K562 (cell line): ENCODE results near the gene PCDHGA5. TPM values are rescaled to one million over a fixed set of nuclear protein-coding genes. Genes with fewer than 3 reads are reported as not detected.
A peak's percentile ranks its signal among the peaks of the same experiment; 100 is the strongest.
"Not testable (repeated sequence)": the region's sequence is repeated elsewhere in the genome, so short reads cannot be mapped to it uniquely, and the experiment has no call there.

Experiments
- ATAC-seq: fragments of 200-7000 bp; cut with Tn5 transposase; 3 replicates; pipeline ENCODE4 v1.9.1; 2020; ENCODE audit warnings: moderate library complexity
- BruUV-seq: library from RNA; stranded (reverse); fragments of 400-500 nt; replicated peaks from 2 replicates; lab custom pipeline; 2021; lab: Mats Ljungman, UMichigan
- CTCF ChIA-PET: fragments of 300-600 bp; formaldehyde crosslinking; extraction: SDS; loops from one replicate; lab custom pipeline; 2021; ENCODE audit warnings: low intra/inter-chr PET ratio; lab: Yijun Ruan, JAX
- POLR2A ChIA-PET: fragments of 300-600, 350-650 bp; sonication (Branson Sonifier 250); formaldehyde crosslinking; extraction: SDS; loops from one replicate; lab custom pipeline; 2021; ENCODE audit warnings: antibody characterized with exemption, inconsistent platforms; lab: Yijun Ruan, JAX
- DNase-seq, 4 experiments: peaks; one replicate each; pipeline versions ENCODE4 v3.0.0 to v3.0.0-alpha.2; 2011 to 2018; ENCODE audit warnings: low spot score in 3 of 4, mixed read lengths in 3 of 4; ENCODE audit errors: extremely low read depth in 1 of 4
- FAIRE-seq: peaks from 2 replicates; lab custom pipeline; 2011; peaks lifted over from hg19 to GRCh38; lab: Jason Lieb, UNC
- H2AFZ ChIP-seq: 2 replicates; pipeline ENCODE4 v1.6.0; 2011; ENCODE audit warnings: low read depth, low read length, control low read depth, inconsistent platforms
- H3K27ac ChIP-seq: fragments of 200-600 bp; 3 replicates; pipeline ENCODE4 v1.8.0; 2011; ENCODE audit warnings: low read depth, mild to moderate bottlenecking, control low read depth, inconsistent platforms, low read length, moderate library complexity, mixed read lengths; ENCODE audit errors: extremely low read depth
- H3K27me3 ChIP-seq, 2 experiments: fragments of 300-600 bp in 1 of 2; 2 replicates in 1 of 2; 3 replicates in 1 of 2; pipeline versions ENCODE4 v1.6.0 to v1.8.0; 2011; ENCODE audit warnings: inconsistent platforms in 2 of 2, low read length in 2 of 2, mild to moderate bottlenecking in 1 of 2, mixed read lengths in 1 of 2, moderate library complexity in 1 of 2; ENCODE audit not compliant: control insufficient read depth in 2 of 2, insufficient read depth in 2 of 2
- H3K36me3 ChIP-seq: fragments of 300-600 bp; 3 replicates; pipeline ENCODE4 v1.8.0; 2011; ENCODE audit warnings: mild to moderate bottlenecking, low read length, inconsistent platforms; ENCODE audit not compliant: control insufficient read depth, insufficient read depth
- H3K4me1 ChIP-seq, 2 experiments: fragments of 200-600 bp in 1 of 2; replicated peaks in 1 of 2; 2 replicates in 1 of 2; 3 replicates in 1 of 2; pipeline versions ENCODE4 v1.5.1 to v1.8.0; 2011; ENCODE audit warnings: inconsistent platforms in 2 of 2, low read length in 2 of 2, mild to moderate bottlenecking in 1 of 2, mixed read lengths in 1 of 2, moderate library complexity in 1 of 2; ENCODE audit not compliant: control insufficient read depth in 2 of 2, insufficient read depth in 2 of 2
- H3K4me2 ChIP-seq: 2 replicates; pipeline ENCODE4 v1.6.1; 2011; ENCODE audit warnings: low read length, control low read depth, inconsistent platforms, mixed read lengths; ENCODE audit not compliant: insufficient read depth
- H3K4me3 ChIP-seq: fragments of 200-600 bp; sonication (generic), shearing (Covaris generic); 2 replicates; pipeline ENCODE4 v1.5.1; 2016; ENCODE audit warnings: control low read depth, inconsistent platforms
- H3K79me2 ChIP-seq: fragments of 200-600 bp; 3 replicates; pipeline ENCODE4 v1.8.0; 2011; ENCODE audit warnings: low read length, inconsistent platforms; ENCODE audit not compliant: control insufficient read depth, insufficient read depth
- H3K9ac ChIP-seq, 2 experiments: 2 replicates each; pipeline versions ENCODE4 v1.6.0 to v1.6.1; 2011; ENCODE audit warnings: low read depth in 2 of 2, low read length in 2 of 2, control low read depth in 1 of 2, inconsistent platforms in 1 of 2, mild to moderate bottlenecking in 1 of 2, mixed read lengths in 1 of 2; ENCODE audit not compliant: insufficient read depth in 1 of 2
- H3K9me1 ChIP-seq: one replicate; pipeline ENCODE4 v1.6.0; 2011; ENCODE audit warnings: inconsistent platforms, mild to moderate bottlenecking, low read length, moderate library complexity; ENCODE audit not compliant: control insufficient read depth, insufficient read depth
- H3K9me3 ChIP-seq: replicated peaks from 2 replicates; pipeline ENCODE4 v1.5.1; 2011; ENCODE audit warnings: low read depth, low read length, inconsistent platforms; ENCODE audit not compliant: control insufficient read depth, insufficient read depth
- H4K20me1 ChIP-seq: replicated peaks from 2 replicates; pipeline ENCODE4 v1.6.1; 2011; ENCODE audit warnings: low read length, inconsistent platforms, mixed read lengths; ENCODE audit not compliant: control insufficient read depth, insufficient read depth
- ZBTB33 ChIP-seq: sonication (generic); formaldehyde crosslinking; IDR thresholded peaks from 2 replicates; pipeline ENCODE4 v1.8.1; 2023; ENCODE audit warnings: mild to moderate bottlenecking, missing genetic modification reagents
- WGBS: fragments of 100-300 bp; shearing (Covaris generic); methylation state at CpG from one replicate; pipeline ENCODE4 v1.1.6; 2016; ENCODE audit warnings: low coverage, mixed read lengths; ENCODE audit not compliant: insufficient coverage; ENCODE audit errors: missing lambda C conversion rate; 5-methylcytosine and 5-hydroxymethylcytosine counted together
- in situ Hi-C: fragments of 300-500 bp; cut with MboI; formaldehyde crosslinking; loops from 4 replicates; pipeline ENCODE4 v1.15.0; 2018; ENCODE audit warnings: inconsistent platforms, mixed read lengths
- intact Hi-C: fragments of 100-400 bp; cut with micrococcal nuclease; formaldehyde crosslinking; loops from 2 replicates; pipeline ENCODE4 v1.14.2; 2022
- polyA plus RNA-seq, 8 experiments: library from polyadenylated mRNA; depleted of rRNA in 4 of 8; stranded (reverse) in 5 of 8; unstranded in 3 of 8; fragments of >200 nt; fragmentation: Nextera tagmentation in 2 of 8; fragmentation: Illumina TruSeq in 1 of 8; extraction: Ambion mirVana in 2 of 8; extraction: Trizol in 1 of 8; gene quantifications; 2 replicates each; pipeline versions ENCODE4 v1.2.1 to v1.2.3, GENCODE V29; 2011 to 2014; ENCODE audit warnings: inconsistent platforms in 1 of 8, missing spikeins in 1 of 8
- total RNA-seq, 7 experiments: library from RNA; depleted of rRNA in 6 of 7; stranded (reverse); fragments of >200 nt in 6 of 7; fragmentation: Illumina TruSeq in 2 of 7; extraction: Trizol in 2 of 7; gene quantifications; 2 replicates each; pipeline versions ENCODE4 v1.2.1 to v1.2.3, GENCODE V29; 2011 to 2021; ENCODE audit warnings: low replicate concordance in 1 of 7

The PCDHGA5 gene
- total and polyA plus RNA-seq, 9 of the 15 experiments (the other 6 are each of a cell fraction or from before 2014, with no cell fraction given): 0.01 to 0.18 (median 0.12) TPM; not detected in 1

GRCh38 chr5:141415275-141415618 lies 51.3 kb downstream of the PCDHGA5 start:
- POLR2A ChIA-PET, intact Hi-C loops, H4K20me1 ChIP-seq, in situ Hi-C loops, H3K4me3 ChIP-seq, FAIRE-seq, BruUV-seq, H3K9ac ChIP-seq, H3K79me2 ChIP-seq, H3K9me3 ChIP-seq, H2AFZ ChIP-seq, H3K36me3 ChIP-seq, DNase-seq, ATAC-seq: not testable (repeated sequence)
- CTCF ChIA-PET: interaction anchor here (0.6 kb wide), 1 partner anchor 77 kb away, joined by 3 read pairs; no protein-coding TSS in a partner anchor
- Histone ChIP-seq H3K4me1 (peaks cover 0 to 26% of the 10 kb centered on the region in 2 experiments; a peak in 2 of 5 replicates), H3K27me3 (peaks cover 7 to 32% of the 10 kb centered on the region in 2 experiments; a peak in 4 of 5 replicates)
- 9% methylated on average over 24 of the region's 24 CpGs for WGBS
- 0 out of 2 replicates have a peak, but pooled peaks have one; percentile 38 for TF ChIP-seq ZBTB33
- TF ChIP-seq, all 486 proteins: peak for 1; not testable (repeated sequence) for 485
- not testable (repeated sequence) for H3K4me2 ChIP-seq, H3K9me1 ChIP-seq, H3K27ac ChIP-seq

Other genes starting within 250 kb of the PCDHGA5 start
Only the 7 nearest of the 36 such genes appear.
- 0.23 and 0.33 TPM in 2 replicates for gene PCDHGA3, start 20.3 kb upstream of the PCDHGA5 start, total RNA-seq (2014; rRNA removed)
- 0.13 and 0.18 TPM in 2 replicates for gene PCDHGA3, start 20.3 kb upstream of the PCDHGA5 start, total RNA-seq (2014; rRNA removed; fragmentation: Illumina TruSeq; extraction: Trizol)
- gene PCDHGA3, start 20.3 kb upstream of the PCDHGA5 start, total RNA-seq (2015; rRNA removed; fragmentation: Illumina TruSeq; extraction: Trizol): 0.11 and 0.14 TPM in 2 replicates
- 0.24 and 0.38 TPM in 2 replicates for gene PCDHGA3, start 20.3 kb upstream of the PCDHGA5 start, total RNA-seq (2021)
- 0.15 TPM in 1 of 2 replicates, not detected in the other for gene PCDHGA3, start 20.3 kb upstream of the PCDHGA5 start, polyA plus RNA-seq (2011; rRNA removed)
- gene PCDHGA3, start 20.3 kb upstream of the PCDHGA5 start, polyA plus RNA-seq (2014; fragmentation: Illumina TruSeq; extraction: Trizol): 0.12 and 0.13 TPM in 2 replicates
- not detected for gene PCDHGA3, start 20.3 kb upstream of the PCDHGA5 start, polyA plus RNA-seq (2014; fragmentation: Nextera tagmentation; extraction: Ambion mirVana)
- gene PCDHGA3, start 20.3 kb upstream of the PCDHGA5 start, polyA plus RNA-seq (2014; rRNA removed): 0.28 TPM in 1 of 2 replicates, not detected in the other
- 0.12 and 0.14 TPM in 2 replicates for gene PCDHGB1, start 14.1 kb upstream of the PCDHGA5 start, total RNA-seq (2014; rRNA removed)
- 0.11 and 0.16 TPM in 2 replicates for gene PCDHGB1, start 14.1 kb upstream of the PCDHGA5 start, total RNA-seq (2014; rRNA removed; fragmentation: Illumina TruSeq; extraction: Trizol)
- 0.07 and 0.19 TPM in 2 replicates for gene PCDHGB1, start 14.1 kb upstream of the PCDHGA5 start, total RNA-seq (2015; rRNA removed; fragmentation: Illumina TruSeq; extraction: Trizol)
- 0.07 and 0.29 TPM in 2 replicates for gene PCDHGB1, start 14.1 kb upstream of the PCDHGA5 start, total RNA-seq (2021)
- 0.05 and 0.20 TPM in 2 replicates for gene PCDHGB1, start 14.1 kb upstream of the PCDHGA5 start, polyA plus RNA-seq (2011; rRNA removed)
- gene PCDHGB1, start 14.1 kb upstream of the PCDHGA5 start, polyA plus RNA-seq (2014; fragmentation: Illumina TruSeq; extraction: Trizol): 0.06 and 0.11 TPM in 2 replicates
- not detected for gene PCDHGB1, start 14.1 kb upstream of the PCDHGA5 start, polyA plus RNA-seq (2014; fragmentation: Nextera tagmentation; extraction: Ambion mirVana)
- gene PCDHGB1, start 14.1 kb upstream of the PCDHGA5 start, polyA plus RNA-seq (2014; rRNA removed): 0.07 TPM in 2 replicates
- gene PCDHGA4, start 9.1 kb upstream of the PCDHGA5 start, total RNA-seq (2014; rRNA removed): 0.20 and 0.36 TPM in 2 replicates
- gene PCDHGA4, start 9.1 kb upstream of the PCDHGA5 start, total RNA-seq (2014; rRNA removed; fragmentation: Illumina TruSeq; extraction: Trizol): 0.18 and 0.32 TPM in 2 replicates
- 0.26 and 0.40 TPM in 2 replicates for gene PCDHGA4, start 9.1 kb upstream of the PCDHGA5 start, total RNA-seq (2015; rRNA removed; fragmentation: Illumina TruSeq; extraction: Trizol)
- 0.27 and 0.40 TPM in 2 replicates for gene PCDHGA4, start 9.1 kb upstream of the PCDHGA5 start, total RNA-seq (2021)
- 0.16 and 0.17 TPM in 2 replicates for gene PCDHGA4, start 9.1 kb upstream of the PCDHGA5 start, polyA plus RNA-seq (2011; rRNA removed)
- 0.21 and 0.39 TPM in 2 replicates for gene PCDHGA4, start 9.1 kb upstream of the PCDHGA5 start, polyA plus RNA-seq (2014; fragmentation: Illumina TruSeq; extraction: Trizol)
- gene PCDHGA4, start 9.1 kb upstream of the PCDHGA5 start, polyA plus RNA-seq (2014; fragmentation: Nextera tagmentation; extraction: Ambion mirVana): not detected
- gene PCDHGA4, start 9.1 kb upstream of the PCDHGA5 start, polyA plus RNA-seq (2014; rRNA removed): 0.09 and 0.12 TPM in 2 replicates
- gene PCDHGB2, start 4.2 kb upstream of the PCDHGA5 start, total RNA-seq (2014; rRNA removed): 0.14 and 0.20 TPM in 2 replicates
- 0.22 and 0.29 TPM in 2 replicates for gene PCDHGB2, start 4.2 kb upstream of the PCDHGA5 start, total RNA-seq (2014; rRNA removed; fragmentation: Illumina TruSeq; extraction: Trizol)
- 0.30 and 0.54 TPM in 2 replicates for gene PCDHGB2, start 4.2 kb upstream of the PCDHGA5 start, total RNA-seq (2015; rRNA removed; fragmentation: Illumina TruSeq; extraction: Trizol)
- 0.36 and 0.42 TPM in 2 replicates for gene PCDHGB2, start 4.2 kb upstream of the PCDHGA5 start, total RNA-seq (2021)
- 0.12 and 0.33 TPM in 2 replicates for gene PCDHGB2, start 4.2 kb upstream of the PCDHGA5 start, polyA plus RNA-seq (2011; rRNA removed)
- gene PCDHGB2, start 4.2 kb upstream of the PCDHGA5 start, polyA plus RNA-seq (2014; fragmentation: Illumina TruSeq; extraction: Trizol): 0.24 and 0.28 TPM in 2 replicates
- gene PCDHGB2, start 4.2 kb upstream of the PCDHGA5 start, polyA plus RNA-seq (2014; fragmentation: Nextera tagmentation; extraction: Ambion mirVana): under 1 TPM in 1 of 2 experiments, not detected in 1; 0.06 TPM
- gene PCDHGB2, start 4.2 kb upstream of the PCDHGA5 start, polyA plus RNA-seq (2014; rRNA removed): 0.24 and 0.29 TPM in 2 replicates
- gene PCDHGB3, start 6.1 kb downstream of the PCDHGA5 start, total RNA-seq (2014; rRNA removed): 0.05 and 0.37 TPM in 2 replicates
- 0.16 and 0.18 TPM in 2 replicates for gene PCDHGB3, start 6.1 kb downstream of the PCDHGA5 start, total RNA-seq (2014; rRNA removed; fragmentation: Illumina TruSeq; extraction: Trizol)
- gene PCDHGB3, start 6.1 kb downstream of the PCDHGA5 start, total RNA-seq (2015; rRNA removed; fragmentation: Illumina TruSeq; extraction: Trizol): 0.11 and 0.23 TPM in 2 replicates
- 0.07 and 0.16 TPM in 2 replicates for gene PCDHGB3, start 6.1 kb downstream of the PCDHGA5 start, total RNA-seq (2021)
- 0.05 and 0.11 TPM in 2 replicates for gene PCDHGB3, start 6.1 kb downstream of the PCDHGA5 start, polyA plus RNA-seq (2011; rRNA removed)
- 0.10 and 0.19 TPM in 2 replicates for gene PCDHGB3, start 6.1 kb downstream of the PCDHGA5 start, polyA plus RNA-seq (2014; fragmentation: Illumina TruSeq; extraction: Trizol)
- not detected for gene PCDHGB3, start 6.1 kb downstream of the PCDHGA5 start, polyA plus RNA-seq (2014; fragmentation: Nextera tagmentation; extraction: Ambion mirVana)
- gene PCDHGB3, start 6.1 kb downstream of the PCDHGA5 start, polyA plus RNA-seq (2014; rRNA removed): 0.09 and 0.15 TPM in 2 replicates
- 0.09 and 0.16 TPM in 2 replicates for gene PCDHGA6, start 9.7 kb downstream of the PCDHGA5 start, total RNA-seq (2014; rRNA removed)
- 0.10 and 0.11 TPM in 2 replicates for gene PCDHGA6, start 9.7 kb downstream of the PCDHGA5 start, total RNA-seq (2014; rRNA removed; fragmentation: Illumina TruSeq; extraction: Trizol)
- gene PCDHGA6, start 9.7 kb downstream of the PCDHGA5 start, total RNA-seq (2015; rRNA removed; fragmentation: Illumina TruSeq; extraction: Trizol): 0.11 and 0.18 TPM in 2 replicates
- gene PCDHGA6, start 9.7 kb downstream of the PCDHGA5 start, total RNA-seq (2021): 0.09 and 0.11 TPM in 2 replicates
- gene PCDHGA6, start 9.7 kb downstream of the PCDHGA5 start, polyA plus RNA-seq (2011; rRNA removed): 0.09 and 0.14 TPM in 2 replicates
- 0.06 and 0.07 TPM in 2 replicates for gene PCDHGA6, start 9.7 kb downstream of the PCDHGA5 start, polyA plus RNA-seq (2014; fragmentation: Illumina TruSeq; extraction: Trizol)
- under 1 TPM in 1 of 2 experiments, not detected in 1; 0.01 TPM for gene PCDHGA6, start 9.7 kb downstream of the PCDHGA5 start, polyA plus RNA-seq (2014; fragmentation: Nextera tagmentation; extraction: Ambion mirVana)
- 0.08 and 0.24 TPM in 2 replicates for gene PCDHGA6, start 9.7 kb downstream of the PCDHGA5 start, polyA plus RNA-seq (2014; rRNA removed)
- 0.05 TPM in 1 of 2 replicates, not detected in the other for gene PCDHGA7, start 18.6 kb downstream of the PCDHGA5 start, total RNA-seq (2014; rRNA removed)
- gene PCDHGA7, start 18.6 kb downstream of the PCDHGA5 start, total RNA-seq (2014; rRNA removed; fragmentation: Illumina TruSeq; extraction: Trizol): 0.06 and 0.07 TPM in 2 replicates
- 0.04 and 0.11 TPM in 2 replicates for gene PCDHGA7, start 18.6 kb downstream of the PCDHGA5 start, total RNA-seq (2015; rRNA removed; fragmentation: Illumina TruSeq; extraction: Trizol)
- gene PCDHGA7, start 18.6 kb downstream of the PCDHGA5 start, total RNA-seq (2021): not detected in 2 replicates
- 0.01 TPM in 1 of 2 replicates, not detected in the other for gene PCDHGA7, start 18.6 kb downstream of the PCDHGA5 start, polyA plus RNA-seq (2011; rRNA removed)
- 0.04 TPM in 1 of 2 replicates, not detected in the other for gene PCDHGA7, start 18.6 kb downstream of the PCDHGA5 start, polyA plus RNA-seq (2014; fragmentation: Illumina TruSeq; extraction: Trizol)
- gene PCDHGA7, start 18.6 kb downstream of the PCDHGA5 start, polyA plus RNA-seq (2014; fragmentation: Nextera tagmentation; extraction: Ambion mirVana): not detected
- 0.03 TPM in 1 of 2 replicates, not detected in the other for gene PCDHGA7, start 18.6 kb downstream of the PCDHGA5 start, polyA plus RNA-seq (2014; rRNA removed)